Measurements from ENCODE around the gene ADARB1.

ADARB1 gene

GRCh38 chr21:45217010-45217409 is 142.6 kb downstream of the ADARB1 start:
- no peak overlapping the region for H3K4me3 ChIP-seq (ENCODE audit: low read depth, low read length)
- no peaks in the 10 kb centered on the region for H3K4me1 ChIP-seq (ENCODE audit: control insufficient read depth, insufficient read depth, low read length)
- peak; percentile 19 for TF ChIP-seq SETDB1 (IDR thresholded peaks at IDR 0.05; ENCODE audit: insufficient read length, low read length)
- no peak for TF ChIP-seq ZBTB20 (tag by site-specific recombination; IDR thresholded peaks at IDR 0.05)
- H3K27ac ChIP-seq (ENCODE audit: extremely low read depth, low read depth, low read length) = no peak overlapping the region
- ChIA-PET POLR2A (no interaction called here), CTCF (interaction anchor here (1.0 kb wide), 1 partner anchor 77 kb away, joined by 3 read pairs; no protein-coding TSS in a partner anchor)
- no peaks in the 10 kb centered on the region for H3K9me3 ChIP-seq (ENCODE audit: control insufficient read depth, insufficient read depth, low read depth, low read length)
- H3K36me3 ChIP-seq (ENCODE audit: control insufficient read depth in 2 of 2, insufficient read depth in 1 of 2, low read length in 2 of 2) = peaks cover 0 to 6% of the 10 kb centered on the region in 2 experiments; a peak in 1 of 3 replicates

DNA sequence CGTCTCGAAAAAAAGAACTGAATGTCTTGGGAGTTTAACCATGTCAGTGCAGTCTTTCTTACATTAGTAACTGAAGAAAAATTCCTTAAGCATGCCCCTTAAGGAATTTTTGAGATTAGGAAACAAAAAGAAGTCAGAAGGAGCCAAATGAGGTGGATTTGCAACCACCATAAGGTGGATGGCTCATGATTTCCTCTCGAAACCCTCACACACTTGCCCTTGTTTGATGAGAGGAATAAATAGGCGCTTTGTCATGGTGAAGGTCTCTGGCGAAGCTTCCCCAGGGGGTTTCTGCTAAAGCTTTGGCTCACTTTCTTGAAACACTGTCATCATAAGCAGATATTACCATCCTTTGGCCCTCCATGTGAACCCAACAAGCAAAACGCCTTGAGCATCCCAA is 145.1 kb downstream of the ADARB1 start:
- H3K4me1 ChIP-seq (ENCODE audit: control insufficient read depth, insufficient read depth, low read length) = no peaks in the 10 kb centered on the region
- H3K9me3 ChIP-seq (ENCODE audit: control insufficient read depth, insufficient read depth, low read depth, low read length) = no peaks in the 10 kb centered on the region
- no peak for TF ChIP-seq ZNF155 (tag by site-specific recombination; IDR thresholded peaks at IDR 0.05)
- no peak for TF ChIP-seq ZNF416 (tag by site-specific recombination; IDR thresholded peaks at IDR 0.05)
- TF ChIP-seq ZNF148 (tag by site-specific recombination; IDR thresholded peaks at IDR 0.05; ENCODE audit: borderline replicate concordance) = no peak
- no peak for TF ChIP-seq ZNF121 (tag by site-specific recombination; IDR thresholded peaks at IDR 0.05)
- no peak for TF ChIP-seq ZNF776 (tag by site-specific recombination; IDR thresholded peaks at IDR 0.05; ENCODE audit: borderline replicate concordance)
- peaks cover 0 to 6% of the 10 kb centered on the region in 2 experiments; a peak in 1 of 3 replicates for H3K36me3 ChIP-seq (ENCODE audit: control insufficient read depth in 2 of 2, insufficient read depth in 1 of 2, low read length in 2 of 2)
- no peak overlapping the region for H3K27ac ChIP-seq (ENCODE audit: extremely low read depth, low read depth, low read length)
- no peak overlapping the region for H3K4me3 ChIP-seq (ENCODE audit: low read depth, low read length)
- POLR2A ChIA-PET = no interaction called here
- CTCF ChIA-PET = interaction anchor here (0.8 kb wide), 1 partner anchor 82 kb away, joined by 4 read pairs; no protein-coding TSS in a partner anchor

- TF ChIP-seq KLF7 (tag by site-specific recombination; IDR thresholded peaks at IDR 0.05; ENCODE audit: borderline replicate concordance) = no peak
- TF ChIP-seq ZNF433 (tag by site-specific recombination; IDR thresholded peaks at IDR 0.05; ENCODE audit: low read depth) = no peak
- no peak for TF ChIP-seq ZNF404 (tag by site-specific recombination; IDR thresholded peaks at IDR 0.05)
- TF ChIP-seq ZNF776 (tag by site-specific recombination; IDR thresholded peaks at IDR 0.05; ENCODE audit: borderline replicate concordance) = no peak
- no peak for TF ChIP-seq ZNF514 (tag by site-specific recombination; IDR thresholded peaks at IDR 0.05)
- no peak for TF ChIP-seq ZNF114 (tag by site-specific recombination; IDR thresholded peaks at IDR 0.05)
- no peak for TF ChIP-seq PRDM1 (tag by site-specific recombination; IDR thresholded peaks at IDR 0.05)
- no peak overlapping the region for H3K4me3 ChIP-seq (ENCODE audit: low read depth, low read length)
- no peaks in the 10 kb centered on the region for H3K4me1 ChIP-seq (ENCODE audit: control insufficient read depth, insufficient read depth, low read length)
- ChIA-PET POLR2A (no interaction called here), CTCF (interaction anchor here (0.6 kb wide), 1 partner anchor 8 kb away, joined by 3 read pairs; no protein-coding TSS in a partner anchor)
- no peaks in the 10 kb centered on the region for H3K9me3 ChIP-seq (ENCODE audit: control insufficient read depth, insufficient read depth, low read depth, low read length)
- no peak overlapping the region for H3K27ac ChIP-seq (ENCODE audit: extremely low read depth, low read depth, low read length)
- H3K36me3 ChIP-seq (ENCODE audit: control insufficient read depth in 2 of 2, insufficient read depth in 1 of 2, low read length in 2 of 2) = peaks cover 0 to 6% of the 10 kb centered on the region in 2 experiments; a peak in 1 of 3 replicates
These were observed 145.7 kb downstream of the ADARB1 start for GRCh38 chr21:45220071-45220481.

DNA sequence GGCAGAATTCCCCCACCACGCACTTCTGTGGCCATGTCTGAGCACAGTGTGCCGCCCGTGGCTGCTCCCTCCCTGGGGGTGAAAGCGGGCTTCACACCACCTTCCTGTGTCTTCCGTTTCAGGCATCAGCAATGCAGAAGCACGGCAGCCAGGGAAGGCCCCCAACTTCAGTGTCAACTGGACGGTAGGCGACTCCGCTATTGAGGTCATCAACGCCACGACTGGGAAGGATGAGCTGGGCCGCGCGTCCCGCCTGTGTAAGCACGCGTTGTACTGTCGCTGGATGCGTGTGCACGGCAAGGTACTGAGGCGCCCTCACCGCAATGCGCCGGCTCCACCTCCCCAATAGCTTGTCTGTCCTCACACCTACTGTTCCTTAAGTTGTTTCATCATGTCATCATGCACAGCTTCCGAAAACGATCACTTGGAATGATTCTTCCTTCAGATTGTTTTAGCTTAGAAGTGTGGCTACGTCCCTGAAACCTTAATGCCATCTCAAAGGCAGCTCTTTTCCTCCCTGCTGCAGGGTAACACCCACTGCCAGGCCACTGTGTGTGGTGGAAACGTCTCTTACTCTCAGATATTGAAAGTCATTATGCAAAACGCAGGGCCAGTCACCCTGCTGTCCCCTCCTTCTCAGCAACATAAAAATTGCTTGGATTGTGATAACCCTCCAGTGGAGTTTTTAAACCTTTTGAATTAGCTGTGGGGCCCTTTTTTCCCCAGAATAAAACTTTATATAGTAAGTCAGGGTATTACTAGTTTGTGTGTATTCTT is 146.5 kb downstream of the ADARB1 start:
- H3K4me1 ChIP-seq (ENCODE audit: control insufficient read depth, insufficient read depth, low read length) = no peaks in the 10 kb centered on the region
- H3K4me3 ChIP-seq (ENCODE audit: low read depth, low read length) = no peak overlapping the region
- H3K9me3 ChIP-seq (ENCODE audit: control insufficient read depth, insufficient read depth, low read depth, low read length) = no peaks in the 10 kb centered on the region
- H3K36me3 ChIP-seq (ENCODE audit: control insufficient read depth in 2 of 2, insufficient read depth in 1 of 2, low read length in 2 of 2) = peaks cover 0 to 6% of the 10 kb centered on the region in 2 experiments; a peak in 1 of 3 replicates
- CTCF ChIA-PET = no interaction called here
- POLR2A ChIA-PET = no interaction called here
- no peak overlapping the region for H3K27ac ChIP-seq (ENCODE audit: extremely low read depth, low read depth, low read length)
- no peak for TF ChIP-seq ZNF521 (tag by site-specific recombination; IDR thresholded peaks at IDR 0.05)
